Neutrophil (primary cell): ENCODE data around the gene CMBL.

ENCODE experiments used
- H3K27ac ChIP-seq: fragments of 200-600 bp; sonication (generic); 2 replicates; pipeline ENCODE4 v1.5.1; 2016; ENCODE audit warnings: mild to moderate bottlenecking, moderate library complexity
- H3K27me3 ChIP-seq: fragments of 200-600 bp; sonication (generic); 2 replicates; pipeline ENCODE4 v1.6.0; 2016; ENCODE audit warnings: mild to moderate bottlenecking
- H3K36me3 ChIP-seq: fragments of 200-600 bp; sonication (generic); 2 replicates; pipeline ENCODE4 v1.5.1; 2017
- H3K4me1 ChIP-seq, 2 experiments: fragments of 200-600 bp in 1 of 2; sonication (generic) in 1 of 2; 1 replicate in 1 of 2; 2 replicates in 1 of 2; pipeline versions ENCODE4 v1.5.1 to v1.6.1; 2013 to 2016; ENCODE audit warnings: low read depth in 1 of 2, low read length in 1 of 2, mild to moderate bottlenecking in 1 of 2, moderate library complexity in 1 of 2; ENCODE audit not compliant: control insufficient read depth in 1 of 2, insufficient read depth in 1 of 2
- H3K4me3 ChIP-seq, 2 experiments: fragments of 200-600 bp in 1 of 2; sonication (generic) in 1 of 2; 1 replicate in 1 of 2; 2 replicates in 1 of 2; pipeline ENCODE4 v1.5.1; 2013 to 2016; ENCODE audit warnings: low read depth in 1 of 2, low read length in 1 of 2, mild to moderate bottlenecking in 1 of 2, moderate library complexity in 1 of 2
- H3K9me3 ChIP-seq: fragments of 200-600 bp; sonication (generic); 2 replicates; pipeline ENCODE4 v1.5.1; 2016
- CTCF ChIP-seq: fragments of 200-600 bp; sonication (generic); IDR thresholded peaks from 2 replicates; pipeline ENCODE4 v1.5.1; 2016; ENCODE audit warnings: antibody characterized with exemption

Gene CMBL

GRCh38 chr5:10262121-10262774, 45.5 kb downstream of the CMBL start:
- no peak for TF ChIP-seq CTCF
- no peak overlapping the region for H3K4me3 ChIP-seq
- peaks cover 87% of the 10 kb centered on the region for H3K36me3 ChIP-seq
- H3K9me3 ChIP-seq = peaks cover 3% of the 10 kb centered on the region
- H3K4me1 ChIP-seq = peaks cover 5 to 11% of the 10 kb centered on the region in 2 experiments
- no peak overlapping the region for H3K27ac ChIP-seq
- no peaks in the 10 kb centered on the region for H3K27me3 ChIP-seq

GRCh38 chr5:10261065-10261464, 46.6 kb downstream of the CMBL start:
- no peak overlapping the region for H3K27ac ChIP-seq
- TF ChIP-seq CTCF = no peak
- H3K4me3 ChIP-seq = no peak overlapping the region
- H3K27me3 ChIP-seq = no peaks in the 10 kb centered on the region
- peaks cover 99% of the 10 kb centered on the region for H3K36me3 ChIP-seq
- H3K9me3 ChIP-seq = peaks cover 3% of the 10 kb centered on the region
- H3K4me1 ChIP-seq = peaks cover 0 to 2% of the 10 kb centered on the region in 2 experiments

- no peak for TF ChIP-seq CTCF
These were observed 47.8 kb downstream of the CMBL start for GRCh38 chr5:10259899-10260298.

GRCh38 chr5:10257870-10258269, 49.8 kb downstream of the CMBL start:
- Histone ChIP-seq H3K36me3 (peaks cover 89% of the 10 kb centered on the region), H3K4me1 (no peaks in the 10 kb centered on the region), H3K27ac (no peak overlapping the region), H3K9me3 (peaks cover 3% of the 10 kb centered on the region), H3K4me3 (no peak overlapping the region), H3K27me3 (no peaks in the 10 kb centered on the region)
- no peak for TF ChIP-seq CTCF

More at GRCh38 chr5:10259899-10260298, 47.8 kb downstream of the CMBL start:
- H3K27me3 ChIP-seq = no peaks in the 10 kb centered on the region
- H3K4me1 ChIP-seq = no peaks in the 10 kb centered on the region
- H3K4me3 ChIP-seq = no peak overlapping the region
- H3K36me3 ChIP-seq = peaks cover 100% of the 10 kb centered on the region
- peaks cover 3% of the 10 kb centered on the region for H3K9me3 ChIP-seq
- no peak overlapping the region for H3K27ac ChIP-seq

GRCh38 chr5:10254686-10255085, 53.0 kb downstream of the CMBL start:
- Histone ChIP-seq H3K36me3 (peaks cover 58% of the 10 kb centered on the region), H3K27ac (no peak overlapping the region), H3K9me3 (no peaks in the 10 kb centered on the region), H3K27me3 (no peaks in the 10 kb centered on the region), H3K4me3 (no peak overlapping the region), H3K4me1 (peaks cover 13 to 15% of the 10 kb centered on the region in 2 experiments)
- no peak for TF ChIP-seq CTCF
